Astrocyte of the cerebellum (primary cell): ENCODE data around the gene TMEM63C.

Experiments used
- DNase-seq: peaks from one replicate; pipeline ENCODE4 v3.0.0-alpha.2; 2011; ENCODE audit warnings: low read depth
- H3K4me3 ChIP-seq: 2 replicates; pipeline ENCODE4 v1.5.1; 2011; ENCODE audit warnings: mild to moderate bottlenecking, low read depth, low read length, moderate library complexity
- in situ Hi-C: cut with HindIII; loops from 2 replicates; pipeline ENCODE4 v1.10.0; 2017; ENCODE audit warnings: low sequenced_read_pairs
- TF ChIP-seq, protein P1 (sequence below): IDR thresholded peaks from 2 replicates; pipeline ENCODE4 v1.5.1; 2012; ENCODE audit warnings: low read length, low read depth, moderate library complexity, mild to moderate bottlenecking; ENCODE audit errors: missing control alignments

TMEM63C gene

DNA sequence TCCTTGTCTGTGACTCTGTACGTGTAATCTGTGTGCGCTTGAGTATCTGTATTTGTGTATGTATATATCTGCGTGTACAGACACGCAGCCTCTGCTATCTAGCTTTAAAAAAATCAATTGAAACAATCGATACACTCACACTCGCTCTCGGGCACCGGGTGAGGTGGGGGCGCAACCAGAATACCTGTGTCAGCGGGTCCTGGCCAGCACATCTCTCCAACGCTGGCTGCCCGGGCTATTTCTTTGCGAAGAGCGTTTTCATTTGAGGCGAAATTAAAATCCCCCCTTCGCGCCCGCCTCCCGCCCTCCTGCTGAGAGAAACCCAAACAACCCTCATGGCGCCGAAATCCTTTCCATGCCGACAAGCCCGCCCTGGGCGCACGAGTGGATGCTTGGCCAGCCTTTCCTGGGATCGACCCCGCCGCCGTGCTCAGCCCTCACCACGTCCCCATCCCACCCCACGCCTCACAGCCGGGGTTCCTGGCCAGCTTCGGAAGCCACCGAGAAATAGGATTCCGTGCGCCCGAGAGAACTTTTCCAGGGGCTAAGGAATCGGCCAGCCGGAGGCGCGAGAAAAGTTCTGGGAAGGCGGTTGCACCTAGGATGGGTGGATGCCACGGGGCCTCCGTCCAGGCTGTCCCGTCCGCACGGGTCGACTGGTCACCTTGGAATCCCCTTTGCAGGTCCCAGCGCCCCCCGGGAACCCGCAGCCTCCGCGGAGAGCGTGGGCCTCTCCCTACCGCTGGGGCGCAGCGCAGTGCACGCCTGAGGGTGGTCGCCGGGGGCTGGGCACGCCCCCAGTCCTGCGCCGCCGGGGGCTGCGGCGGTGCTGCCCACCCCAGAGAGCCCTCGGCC, 41.0 kb upstream of the TMEM63C start:
- in situ Hi-C loops: no loop called here
- peak overlapping the region; percentile 31 for H3K4me3 ChIP-seq
- DNase-seq: no peak
- TF ChIP-seq, protein P1, sequence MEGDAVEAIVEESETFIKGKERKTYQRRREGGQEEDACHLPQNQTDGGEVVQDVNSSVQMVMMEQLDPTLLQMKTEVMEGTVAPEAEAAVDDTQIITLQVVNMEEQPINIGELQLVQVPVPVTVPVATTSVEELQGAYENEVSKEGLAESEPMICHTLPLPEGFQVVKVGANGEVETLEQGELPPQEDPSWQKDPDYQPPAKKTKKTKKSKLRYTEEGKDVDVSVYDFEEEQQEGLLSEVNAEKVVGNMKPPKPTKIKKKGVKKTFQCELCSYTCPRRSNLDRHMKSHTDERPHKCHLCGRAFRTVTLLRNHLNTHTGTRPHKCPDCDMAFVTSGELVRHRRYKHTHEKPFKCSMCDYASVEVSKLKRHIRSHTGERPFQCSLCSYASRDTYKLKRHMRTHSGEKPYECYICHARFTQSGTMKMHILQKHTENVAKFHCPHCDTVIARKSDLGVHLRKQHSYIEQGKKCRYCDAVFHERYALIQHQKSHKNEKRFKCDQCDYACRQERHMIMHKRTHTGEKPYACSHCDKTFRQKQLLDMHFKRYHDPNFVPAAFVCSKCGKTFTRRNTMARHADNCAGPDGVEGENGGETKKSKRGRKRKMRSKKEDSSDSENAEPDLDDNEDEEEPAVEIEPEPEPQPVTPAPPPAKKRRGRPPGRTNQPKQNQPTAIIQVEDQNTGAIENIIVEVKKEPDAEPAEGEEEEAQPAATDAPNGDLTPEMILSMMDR: no peak

DNA sequence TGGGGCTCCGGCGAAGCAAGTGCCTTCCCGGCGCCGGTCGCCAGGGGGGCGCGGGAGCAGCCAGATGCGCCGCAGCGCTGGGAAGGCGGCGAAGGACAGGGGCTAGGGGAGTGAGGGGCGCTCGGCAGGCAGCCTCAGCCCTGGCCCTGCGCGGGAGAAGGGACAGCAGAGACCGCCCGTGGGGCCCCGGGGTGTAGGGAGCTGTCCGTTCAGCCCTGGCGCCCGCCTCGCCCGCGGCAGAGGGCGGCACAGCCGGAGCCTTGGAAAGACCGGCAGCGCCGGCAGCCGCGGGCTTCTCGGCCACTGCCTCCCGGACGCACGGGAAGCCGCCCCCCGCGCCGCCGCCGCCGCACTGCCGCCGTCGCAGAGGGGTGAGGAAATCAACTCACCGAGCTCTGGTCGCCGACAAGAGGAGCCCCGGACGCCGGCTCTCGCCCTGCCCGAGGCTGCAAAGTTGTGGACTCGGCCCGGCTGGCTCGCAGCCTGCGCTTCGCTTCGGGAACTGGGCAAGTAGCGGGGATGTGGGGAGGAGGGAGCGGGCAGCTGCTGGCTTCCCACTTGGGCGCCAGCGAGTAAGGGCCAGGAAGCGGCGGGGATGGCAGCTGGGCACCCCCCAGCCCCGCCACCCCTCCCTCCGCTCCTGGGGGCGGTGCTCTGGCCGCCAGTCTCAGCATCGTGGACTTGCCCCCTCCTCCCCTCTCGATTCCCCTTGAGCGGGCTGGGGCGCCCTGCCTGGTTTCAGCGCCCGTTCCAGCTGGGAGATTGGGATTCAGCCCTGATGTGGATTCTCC, 40.2 kb upstream of the TMEM63C start, which contains the start of gene ZDHHC22:
Gene ZDHHC22 (minus strand): TSS at position 578 of the 791 bp plus-strand sequence. CDS start 2,053 bp downstream, outside the sequence.
- TF ChIP-seq, protein P1: peak; percentile 38
- peak within 1 kb of the TSS; percentile 31 for H3K4me3 ChIP-seq
- in situ Hi-C loops: no loop called here
- DNase-seq: no peak

DNA sequence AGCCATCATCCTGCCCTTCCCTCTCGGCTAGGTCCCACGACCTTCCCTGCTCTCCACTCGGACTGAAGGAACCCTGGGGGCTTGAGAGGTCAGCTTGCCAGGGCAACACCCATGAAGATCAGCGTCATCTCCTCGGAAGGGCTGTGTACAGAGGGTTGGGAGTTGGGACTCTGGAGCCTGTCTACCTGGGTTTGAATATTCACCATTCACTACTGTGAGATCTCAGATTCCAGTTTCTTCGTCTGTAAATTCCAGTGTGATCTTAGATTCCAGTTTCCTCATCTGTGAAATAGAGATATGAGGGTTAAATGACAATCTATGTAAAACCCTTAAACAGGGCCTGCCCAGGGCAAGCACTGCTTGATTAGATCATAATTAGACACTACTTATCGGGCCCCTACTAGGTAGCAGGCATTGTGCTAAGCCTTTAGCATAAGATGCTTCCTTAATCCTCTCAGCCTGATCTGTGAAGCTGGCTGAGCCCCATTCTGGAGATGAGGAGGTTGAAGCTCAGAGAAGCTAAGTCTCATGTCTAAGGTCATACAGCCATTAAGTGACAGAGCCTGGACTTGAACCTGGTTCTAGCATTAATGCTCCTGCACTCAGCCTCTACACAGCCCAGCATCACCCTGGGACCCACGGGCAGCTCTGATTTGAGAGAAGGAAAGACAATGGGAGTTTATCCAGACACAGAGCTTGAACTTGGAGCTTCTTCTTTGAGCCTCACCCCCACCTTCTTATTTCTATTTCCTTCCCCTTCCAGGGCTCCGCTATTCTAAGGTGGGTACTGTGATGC, 39.4 kb upstream of the TMEM63C start:
- peak overlapping the region; percentile 31 for H3K4me3 ChIP-seq
- in situ Hi-C loops: no loop called here
- no peak for DNase-seq
- TF ChIP-seq, protein P1: no peak

DNA sequence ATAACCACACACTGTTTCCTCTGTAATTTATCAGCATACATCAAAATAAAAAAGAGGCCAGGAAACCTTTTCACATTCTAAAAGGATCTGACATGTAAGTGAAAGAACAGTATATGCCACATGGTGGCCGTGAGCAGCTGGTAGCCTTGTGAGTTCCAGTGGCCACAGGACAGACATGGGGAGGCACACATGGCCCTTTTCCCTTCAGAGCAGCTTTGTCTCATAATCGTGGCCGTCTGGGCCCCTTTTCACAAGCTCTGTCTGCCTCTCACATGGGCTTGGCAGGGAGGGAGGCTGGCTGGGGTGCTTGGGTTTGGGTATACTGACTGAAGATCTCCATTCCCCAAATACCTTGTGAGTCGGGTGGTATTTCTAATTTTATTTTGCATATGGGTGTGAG, 38.5 kb upstream of the TMEM63C start:
- DNase-seq: no peak
- TF ChIP-seq, protein P1: no peak
- in situ Hi-C loops: no loop called here
- H3K4me3 ChIP-seq: no peak overlapping the region

DNA sequence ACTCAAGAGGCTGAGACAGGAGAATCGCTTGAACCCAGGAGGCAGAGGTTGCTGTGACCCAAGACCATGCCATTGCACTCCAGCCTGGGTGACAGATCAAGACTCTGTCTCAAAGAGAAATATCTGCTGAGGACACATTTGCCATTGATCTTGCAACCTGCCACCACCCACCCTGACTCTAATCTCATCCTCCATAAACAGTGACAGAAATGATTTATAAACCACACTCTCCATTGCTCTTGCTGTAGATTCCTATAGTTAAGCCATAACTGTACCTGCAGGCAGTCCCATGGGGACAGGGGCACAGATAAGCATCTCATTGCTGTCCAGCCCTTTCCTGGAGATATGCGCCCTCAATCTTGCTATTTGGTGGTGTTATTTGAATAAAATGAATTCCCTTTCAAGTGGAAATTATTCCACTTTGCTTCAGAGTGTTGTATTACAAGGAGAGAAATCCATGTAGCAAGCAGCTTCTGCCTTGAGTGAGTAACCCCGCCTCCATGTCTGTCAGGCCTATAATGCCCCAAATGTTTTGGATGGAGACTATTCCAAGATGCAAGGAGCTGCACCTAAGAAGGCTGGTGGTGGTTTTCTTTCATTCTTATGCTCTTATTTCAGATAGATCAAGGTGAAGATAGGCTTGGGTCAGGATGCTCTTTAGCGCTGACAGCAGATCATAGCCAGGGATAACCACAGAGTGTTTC, 37.0 kb upstream of the TMEM63C start:
- in situ Hi-C loops: no loop called here
- DNase-seq: no peak
- TF ChIP-seq, protein P1: no peak
- no peak overlapping the region for H3K4me3 ChIP-seq
